Astrocyte of the spinal cord (primary cell): ENCODE data around the gene PADI3.

Source experiments
- DNase-seq: peaks from one replicate; pipeline ENCODE4 v3.0.0; 2011; ENCODE audit warnings: low read depth, low spot score
- H3K4me3 ChIP-seq: 2 replicates; pipeline ENCODE4 v1.5.1; 2011; ENCODE audit warnings: low read depth, mild to moderate bottlenecking, low read length, moderate library complexity
- CTCF ChIP-seq: IDR thresholded peaks from 2 replicates; pipeline ENCODE4 v1.5.1; 2012; ENCODE audit warnings: low read depth, mild to moderate bottlenecking, low read length, inconsistent platforms
- in situ Hi-C: cut with HindIII; loops from 2 replicates; pipeline ENCODE4 v1.10.0; 2017; ENCODE audit warnings: low sequenced_read_pairs

The PADI3 gene

GRCh38 chr1:17259233-17259873, 10.5 kb downstream of the PADI3 start:
- in situ Hi-C loops, result no loop called here
- H3K4me3 ChIP-seq, result no peak overlapping the region
- no peak for TF ChIP-seq CTCF
- DNase-seq, result peak; percentile 18

GRCh38 chr1:17260264-17260663, 11.4 kb downstream of the PADI3 start:
- no peak for DNase-seq
- TF ChIP-seq CTCF, result no peak
- H3K4me3 ChIP-seq, result no peak overlapping the region
- in situ Hi-C loops, result no loop called here

- DNase-seq, result no peak
- TF ChIP-seq CTCF, result no peak
- H3K4me3 ChIP-seq, result no peak overlapping the region
- in situ Hi-C loops, result no loop called here
Measured at GRCh38 chr1:17260738-17261137, 11.8 kb downstream of the PADI3 start.

GRCh38 chr1:17263936-17264335, 15.0 kb downstream of the PADI3 start:
- TF ChIP-seq CTCF, result no peak
- in situ Hi-C loops, result no loop called here
- no peak for DNase-seq
- H3K4me3 ChIP-seq, result no peak overlapping the region

- in situ Hi-C loops, result no loop called here
- DNase-seq, result no peak
- no peak for TF ChIP-seq CTCF
- no peak overlapping the region for H3K4me3 ChIP-seq
Measured at GRCh38 chr1:17264470-17264869, 15.6 kb downstream of the PADI3 start.

- no peak for DNase-seq
- H3K4me3 ChIP-seq, result no peak overlapping the region
- in situ Hi-C loops, result no loop called here
- TF ChIP-seq CTCF, result no peak
Measured at GRCh38 chr1:17265162-17265561, 16.3 kb downstream of the PADI3 start.
